Body of pancreas (tissue), 4 donors: ENCODE results near the gene GPR183. TPM values are rescaled to one million over a fixed set of nuclear protein-coding genes. Genes with fewer than 3 reads are reported as not detected.

ENCODE experiments used
- ATAC-seq: fragments of 150-250 bp; one replicate; pipeline ENCODE4 v1.9.1; 2016
- DNase-seq, 4 donors: peaks; one replicate each; pipeline ENCODE4 v3.0.0-alpha.2; 2019
- H3K27ac ChIP-seq, 4 donors: fragments of 200-600 bp; sonication (generic); 1 replicate in 3 of 4; 2 replicates in 1 of 4; pipeline versions ENCODE4 v1.5.1 to v1.6.1; 2016 to 2019; ENCODE audit warnings: mild to moderate bottlenecking in 1 of 4, mixed read lengths in 1 of 4, moderate library complexity in 1 of 4
- H3K27me3 ChIP-seq, 2 donors: fragments of 200-600 bp; sonication (generic); one replicate each; pipeline ENCODE4 v1.6.0; 2016; ENCODE audit warnings: mild to moderate bottlenecking in 1 of 2
- H3K36me3 ChIP-seq, 2 donors: fragments of 200-600 bp; sonication (generic); replicated peaks in 1 of 2; 2 replicates each; pipeline ENCODE4 v1.5.1; 2016; ENCODE audit warnings: low read depth in 2 of 2; ENCODE audit not compliant: insufficient read depth in 1 of 2
- H3K4me1 ChIP-seq: fragments of 200-600 bp; sonication (generic); one replicate; pipeline ENCODE4 v1.6.0; 2016
- H3K4me3 ChIP-seq, 2 donors: fragments of 200-600 bp; sonication (generic); 1 replicate in 1 of 2; 2 replicates in 1 of 2; pipeline ENCODE4 v1.5.1; 2016 to 2019
- H3K9me3 ChIP-seq, 3 donors: fragments of 200-600 bp; sonication (generic); 1 replicate in 2 of 3; 2 replicates in 1 of 3; pipeline ENCODE4 v1.5.1; 2016
- POLR2A ChIP-seq, 3 donors: fragments of 450-650 bp; IDR thresholded peaks; one replicate each; pipeline ENCODE4 v1.6.1; 2016; ENCODE audit warnings: antibody characterized with exemption in 3 of 3, mild to moderate bottlenecking in 2 of 3
- WGBS, 2 donors: methylation state at CpG; one replicate each; pipeline ENCODE4 v1.1.5; 2017; 5-methylcytosine and 5-hydroxymethylcytosine counted together
- intact Hi-C: fragments of 100-400 bp; cut with DNase I; formaldehyde crosslinking; loops from one replicate; pipeline ENCODE4 v1.15.1; 2023
- total RNA-seq, 2 donors: library from RNA; depleted of rRNA; stranded (reverse); fragments of >200 nt; gene quantifications; one replicate each; pipeline ENCODE4 v1.1.0, GENCODE V29; 2016
- TF ChIP-seq, protein P1 (sequence below), 7 experiments: fragments of 450-650 bp in 4 of 7; fragments of 200-600 bp in 3 of 7; sonication (generic) in 3 of 7; IDR thresholded peaks; one replicate each; pipeline ENCODE4 v1.5.1; 2016 to 2019; ENCODE audit warnings: antibody characterized with exemption in 7 of 7

GPR183 gene
- total RNA-seq, 2 donors from 2014 or later = 3.6 TPM; not detected in 1

DNA sequence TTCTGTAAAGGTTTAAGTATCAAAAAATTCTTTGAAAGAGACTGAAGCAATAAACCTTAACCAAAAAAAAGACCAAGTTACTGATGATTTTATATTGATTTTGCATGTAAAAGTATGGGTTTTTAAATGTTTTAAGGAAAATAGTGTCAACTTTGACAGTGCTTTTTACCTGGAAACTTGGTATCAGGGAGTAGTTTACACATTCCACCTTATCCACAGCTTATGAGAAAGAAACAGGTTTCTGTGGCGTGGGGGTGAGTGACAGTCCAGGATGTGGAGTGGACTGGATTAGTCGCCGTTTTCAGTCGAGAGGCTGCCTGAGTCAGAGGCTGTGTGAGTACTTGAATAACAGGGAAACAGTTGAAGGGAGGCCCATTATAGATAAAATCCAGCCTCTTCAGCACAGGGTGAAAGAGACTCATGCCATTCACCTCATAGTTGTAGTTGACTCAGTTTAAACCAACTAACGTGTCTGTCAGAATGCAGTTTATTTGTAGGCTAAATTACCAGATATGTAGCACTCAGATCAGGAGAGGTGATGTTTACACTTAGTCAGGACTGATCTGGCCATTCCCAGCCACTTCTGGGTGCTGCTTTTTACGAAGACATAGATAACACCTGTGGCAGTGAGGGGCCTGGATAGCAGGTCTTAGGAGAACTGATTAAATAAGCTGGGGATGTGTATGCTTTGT lies 595 bp upstream of the GPR183 start:
- no peak overlapping the region for H3K4me3 ChIP-seq
- TF ChIP-seq POLR2A (IDR thresholded peaks at IDR 0.05) = no peak
- TF ChIP-seq, protein P1, sequence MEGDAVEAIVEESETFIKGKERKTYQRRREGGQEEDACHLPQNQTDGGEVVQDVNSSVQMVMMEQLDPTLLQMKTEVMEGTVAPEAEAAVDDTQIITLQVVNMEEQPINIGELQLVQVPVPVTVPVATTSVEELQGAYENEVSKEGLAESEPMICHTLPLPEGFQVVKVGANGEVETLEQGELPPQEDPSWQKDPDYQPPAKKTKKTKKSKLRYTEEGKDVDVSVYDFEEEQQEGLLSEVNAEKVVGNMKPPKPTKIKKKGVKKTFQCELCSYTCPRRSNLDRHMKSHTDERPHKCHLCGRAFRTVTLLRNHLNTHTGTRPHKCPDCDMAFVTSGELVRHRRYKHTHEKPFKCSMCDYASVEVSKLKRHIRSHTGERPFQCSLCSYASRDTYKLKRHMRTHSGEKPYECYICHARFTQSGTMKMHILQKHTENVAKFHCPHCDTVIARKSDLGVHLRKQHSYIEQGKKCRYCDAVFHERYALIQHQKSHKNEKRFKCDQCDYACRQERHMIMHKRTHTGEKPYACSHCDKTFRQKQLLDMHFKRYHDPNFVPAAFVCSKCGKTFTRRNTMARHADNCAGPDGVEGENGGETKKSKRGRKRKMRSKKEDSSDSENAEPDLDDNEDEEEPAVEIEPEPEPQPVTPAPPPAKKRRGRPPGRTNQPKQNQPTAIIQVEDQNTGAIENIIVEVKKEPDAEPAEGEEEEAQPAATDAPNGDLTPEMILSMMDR (IDR thresholded peaks at IDR 0.05) = no peak
- H3K9me3 ChIP-seq = no peaks in the 10 kb centered on the region
- no peaks in the 10 kb centered on the region for H3K36me3 ChIP-seq
- intact Hi-C loops = no loop called here
- peak; percentile 68 for ATAC-seq
- peaks cover 8% of the 10 kb centered on the region for H3K4me1 ChIP-seq
- H3K27me3 ChIP-seq = no peaks in the 10 kb centered on the region
- H3K27ac ChIP-seq = peak overlapping the region in 3 of 4 donors; percentile 13 to 41 (median 22)
- peak; percentile 35 to 59 (median 52) for DNase-seq
- WGBS, 2 donors = 15 to 40% methylated on average over 6 of the region's 6 CpGs

DNA sequence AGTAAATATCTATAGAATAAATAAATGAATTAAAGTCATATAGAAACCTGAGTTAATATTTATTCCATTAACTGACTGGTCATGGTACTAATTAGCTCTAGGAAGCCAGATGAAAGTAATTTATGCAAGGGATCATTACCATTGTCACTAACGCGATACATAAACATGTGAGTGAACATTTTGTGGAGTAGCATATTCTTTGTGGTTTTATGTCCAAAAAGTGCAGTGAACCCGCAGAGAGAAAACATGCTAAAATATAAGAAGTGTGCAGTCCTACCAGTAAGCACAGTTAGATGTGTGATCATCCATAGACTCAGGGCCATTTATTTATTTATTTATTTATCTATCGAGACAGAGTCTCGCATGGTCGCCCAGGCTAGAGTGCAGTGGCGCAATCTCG lies 1.6 kb downstream of the GPR183 start:
- H3K27ac ChIP-seq = no peak overlapping the region
- intact Hi-C loops = no loop called here
- no peaks in the 10 kb centered on the region for H3K36me3 ChIP-seq
- H3K27me3 ChIP-seq = no peaks in the 10 kb centered on the region
- DNase-seq (no peak), ATAC-seq (no peak)
- no peaks in the 10 kb centered on the region for H3K9me3 ChIP-seq
- no peak overlapping the region for H3K4me3 ChIP-seq
- 92 to 96% methylated on average over 8 of the region's 8 CpGs for WGBS, 2 donors
- TF ChIP-seq POLR2A (IDR thresholded peaks at IDR 0.05) = no peak
- H3K4me1 ChIP-seq = peaks cover 8% of the 10 kb centered on the region

DNA sequence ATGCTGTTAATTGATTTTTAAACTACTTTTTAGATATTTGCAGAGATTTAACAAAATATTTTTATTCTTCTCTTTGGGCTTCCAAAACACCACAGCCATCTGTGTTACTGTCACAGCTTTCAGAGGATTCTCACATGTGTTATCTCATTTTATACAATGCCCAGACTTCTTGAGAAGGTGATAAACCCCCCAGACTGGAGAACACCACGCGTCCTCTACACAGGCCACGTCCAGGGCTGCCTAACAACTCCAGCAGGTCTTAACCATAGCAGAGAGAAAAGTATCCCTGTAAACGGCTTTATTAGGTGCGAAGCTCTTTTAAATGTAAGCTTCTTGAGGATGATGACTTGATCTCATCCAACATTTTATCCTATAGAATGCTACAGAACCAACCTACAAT lies 2.0 kb downstream of the GPR183 start:
- DNase-seq (no peak), ATAC-seq (no peak)
- TF ChIP-seq, protein P1 (IDR thresholded peaks at IDR 0.05) = no peak
- no peak for TF ChIP-seq POLR2A (IDR thresholded peaks at IDR 0.05)
- Histone ChIP-seq H3K27ac (peak overlapping the region in 1 of 4 donors; percentile 16), H3K4me1 (peaks cover 8% of the 10 kb centered on the region), H3K9me3 (no peaks in the 10 kb centered on the region), H3K4me3 (no peak overlapping the region), H3K27me3 (no peaks in the 10 kb centered on the region), H3K36me3 (no peaks in the 10 kb centered on the region)
- 75 to 96% methylated on average over 5 of the region's 5 CpGs for whole genome bisulfite sequencing, 2 donors
- intact Hi-C loops = no loop called here

DNA sequence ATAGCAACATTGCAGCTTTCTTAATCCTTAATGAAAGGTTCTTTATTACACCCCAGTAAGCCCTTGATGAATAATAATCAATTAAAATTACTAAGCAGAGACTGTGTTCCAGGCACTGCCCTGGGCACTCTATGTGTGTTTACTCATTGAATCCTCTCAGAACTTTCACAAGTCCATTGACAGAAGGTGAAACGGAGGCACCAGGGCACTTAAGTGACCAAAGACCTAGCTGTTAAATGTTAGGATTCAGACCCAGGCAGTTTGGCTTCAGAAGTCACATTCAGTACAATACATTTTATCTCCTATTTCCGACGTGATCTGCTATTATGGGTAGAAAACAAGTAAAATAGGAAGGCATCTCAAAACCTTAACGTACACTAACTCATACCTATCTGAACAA lies 2.7 kb downstream of the GPR183 start:
- intact Hi-C loops = no loop called here
- DNase-seq = no peak
- H3K36me3 ChIP-seq = no peaks in the 10 kb centered on the region
- no peaks in the 10 kb centered on the region for H3K9me3 ChIP-seq
- 87 to 89% methylated on average over 4 of the region's 4 CpGs for WGBS, 2 donors
- H3K4me3 ChIP-seq = no peak overlapping the region
- no peaks in the 10 kb centered on the region for H3K27me3 ChIP-seq
- ATAC-seq = no peak
- H3K4me1 ChIP-seq = peaks cover 8% of the 10 kb centered on the region
- TF ChIP-seq, protein P1 (IDR thresholded peaks at IDR 0.05) = no peak
- TF ChIP-seq POLR2A (IDR thresholded peaks at IDR 0.05) = no peak
- H3K27ac ChIP-seq = peak overlapping the region in 1 of 4 donors; percentile 16

DNA sequence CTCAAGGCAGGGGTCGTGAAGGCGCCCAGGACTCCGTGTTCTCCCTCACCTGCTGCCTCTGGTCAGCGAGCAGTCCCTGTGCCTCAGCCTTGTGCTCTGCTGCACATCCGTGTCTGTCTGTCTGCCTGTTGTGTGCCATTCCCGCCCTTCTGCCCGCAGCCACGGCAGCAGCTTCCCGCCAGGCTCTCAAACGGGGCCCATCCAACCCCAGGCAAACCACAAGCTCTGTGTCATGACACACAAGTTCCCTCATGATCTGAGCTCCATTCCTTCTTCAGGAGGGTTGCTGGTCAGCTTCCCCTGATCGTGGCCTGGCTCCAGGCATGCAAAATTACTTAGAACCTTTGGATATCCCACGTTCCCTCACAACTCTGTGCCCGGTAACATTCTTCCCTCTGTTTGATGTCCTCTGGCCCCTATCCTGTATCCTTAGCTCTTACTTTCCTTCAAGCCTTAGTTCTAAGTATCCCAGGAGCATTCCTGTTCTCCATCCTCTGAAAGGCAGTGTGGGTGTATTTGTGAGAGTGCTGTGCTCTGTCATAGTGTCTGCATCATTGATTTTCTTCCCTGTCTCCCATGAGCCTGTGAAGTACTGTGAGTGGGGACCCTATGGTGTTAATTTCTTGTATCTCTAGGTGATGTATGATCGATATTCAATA lies 3.2 kb downstream of the GPR183 start:
- 82 to 88% methylated on average over 14 of the region's 14 CpGs for WGBS, 2 donors
- H3K4me1 ChIP-seq = peaks cover 8% of the 10 kb centered on the region
- intact Hi-C loops = no loop called here
- H3K4me3 ChIP-seq = no peak overlapping the region
- H3K9me3 ChIP-seq = no peaks in the 10 kb centered on the region
- no peaks in the 10 kb centered on the region for H3K36me3 ChIP-seq
- DNase-seq (peak in 2 of 4 donors; percentile 17 to 55), ATAC-seq (no peak)
- no peaks in the 10 kb centered on the region for H3K27me3 ChIP-seq
- peak in 1 of 3 donors; percentile 50 for TF ChIP-seq POLR2A (IDR thresholded peaks at IDR 0.05)
- TF ChIP-seq, protein P1 (IDR thresholded peaks at IDR 0.05) = no peak
- peak overlapping the region in 1 of 4 donors; percentile 55 for H3K27ac ChIP-seq
